HCT116 (cell line): Measurements from ENCODE around the gene RFX1.

Experiments used
- EGR1 ChIP-seq: IDR thresholded peaks from 2 replicates; pipeline ENCODE4 v1.6.1; 2012; ENCODE audit warnings: low read depth
- EZH2 ChIP-seq: fragments of 200-600 bp; sonication (generic); IDR thresholded peaks from 2 replicates; pipeline ENCODE4 v1.6.1; 2017; ENCODE audit warnings: antibody characterized with exemption, mixed run types
- EZH2phosphoT487 ChIP-seq: fragments of 200-600 bp; IDR thresholded peaks from 2 replicates; pipeline ENCODE4 v1.6.1; 2018; ENCODE audit warnings: antibody characterized with exemption, borderline replicate concordance
- POLR2A ChIP-seq: IDR thresholded peaks from 2 replicates; pipeline ENCODE4 v1.7.0; 2011; ENCODE audit warnings: borderline replicate concordance; ENCODE audit not compliant: insufficient read depth, insufficient read length; ENCODE audit errors: extremely low read depth
- POLR2AphosphoS5 ChIP-seq: IDR thresholded peaks from 2 replicates; pipeline ENCODE4 v1.6.1; 2011; ENCODE audit warnings: mild to moderate bottlenecking, low read depth, low read length, moderate library complexity
- RAD21 ChIP-seq: IDR thresholded peaks from 2 replicates; pipeline ENCODE4 v1.6.1; 2012; ENCODE audit warnings: low read depth, mild to moderate bottlenecking
- SIN3A ChIP-seq: IDR thresholded peaks from 2 replicates; pipeline ENCODE4 v1.6.1; 2012; ENCODE audit warnings: low read depth
- SRF ChIP-seq: IDR thresholded peaks from 2 replicates; pipeline ENCODE4 v1.6.1; 2012; ENCODE audit warnings: low read depth
- YY1 ChIP-seq: IDR thresholded peaks from 2 replicates; pipeline ENCODE4 v1.6.1; 2011; ENCODE audit warnings: low read length, low read depth, moderate library complexity, mild to moderate bottlenecking; ENCODE audit not compliant: insufficient replicate concordance; ENCODE audit errors: extremely low read depth
- TF ChIP-seq, protein P1 (sequence below): IDR thresholded peaks from 2 replicates; pipeline ENCODE4 v1.6.1; 2012
- TF ChIP-seq, protein P2 (sequence below), 3 experiments: fragments of 200-600 bp in 1 of 3; sonication (generic) in 1 of 3; IDR thresholded peaks in 2 of 3; conservative IDR thresholded peaks in 1 of 3; 2 replicates each; pipeline ENCODE4 v1.5.1; 2012 to 2017; ENCODE audit warnings: low read depth in 2 of 3, low read length in 2 of 3, antibody characterized with exemption in 1 of 3, borderline replicate concordance in 1 of 3, control low read depth in 1 of 3, mild to moderate bottlenecking in 1 of 3, mixed read lengths in 1 of 3, mixed run types in 1 of 3, moderate library complexity in 1 of 3; ENCODE audit not compliant: insufficient read depth in 1 of 3
- TF ChIP-seq, protein P3 (sequence below): IDR thresholded peaks from 2 replicates; pipeline ENCODE4 v1.6.1; 2012

DNA sequence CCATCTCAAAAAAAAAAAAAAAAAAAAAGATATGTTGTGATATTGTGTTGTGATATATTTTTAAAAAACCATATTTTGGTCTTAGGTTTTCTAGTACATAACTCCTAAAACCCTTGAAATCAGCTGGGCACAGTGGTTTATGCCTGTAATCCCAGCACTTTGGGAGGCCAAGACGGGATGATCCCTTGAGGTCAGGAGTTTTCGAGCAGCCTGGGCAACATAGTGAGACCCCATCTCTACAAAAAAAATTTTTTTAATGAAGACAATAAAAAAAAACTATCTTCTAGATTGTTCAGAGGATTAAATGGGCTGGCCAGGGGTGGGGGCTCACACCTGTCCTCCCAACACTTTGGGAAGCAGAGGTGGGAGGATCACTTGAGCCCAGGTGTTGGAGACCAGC, 55.1 kb downstream of the RFX1 start:
- TF ChIP-seq RAD21 (no peak), YY1 (no peak), SRF (no peak), POLR2AphosphoS5 (no peak), EGR1 (no peak), EZH2phosphoT487 (no peak), EZH2 (no peak), SIN3A (no peak), POLR2A (no peak)
- TF ChIP-seq, protein P1, sequence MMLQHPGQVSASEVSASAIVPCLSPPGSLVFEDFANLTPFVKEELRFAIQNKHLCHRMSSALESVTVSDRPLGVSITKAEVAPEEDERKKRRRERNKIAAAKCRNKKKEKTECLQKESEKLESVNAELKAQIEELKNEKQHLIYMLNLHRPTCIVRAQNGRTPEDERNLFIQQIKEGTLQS = no peak
- TF ChIP-seq, protein P2, sequence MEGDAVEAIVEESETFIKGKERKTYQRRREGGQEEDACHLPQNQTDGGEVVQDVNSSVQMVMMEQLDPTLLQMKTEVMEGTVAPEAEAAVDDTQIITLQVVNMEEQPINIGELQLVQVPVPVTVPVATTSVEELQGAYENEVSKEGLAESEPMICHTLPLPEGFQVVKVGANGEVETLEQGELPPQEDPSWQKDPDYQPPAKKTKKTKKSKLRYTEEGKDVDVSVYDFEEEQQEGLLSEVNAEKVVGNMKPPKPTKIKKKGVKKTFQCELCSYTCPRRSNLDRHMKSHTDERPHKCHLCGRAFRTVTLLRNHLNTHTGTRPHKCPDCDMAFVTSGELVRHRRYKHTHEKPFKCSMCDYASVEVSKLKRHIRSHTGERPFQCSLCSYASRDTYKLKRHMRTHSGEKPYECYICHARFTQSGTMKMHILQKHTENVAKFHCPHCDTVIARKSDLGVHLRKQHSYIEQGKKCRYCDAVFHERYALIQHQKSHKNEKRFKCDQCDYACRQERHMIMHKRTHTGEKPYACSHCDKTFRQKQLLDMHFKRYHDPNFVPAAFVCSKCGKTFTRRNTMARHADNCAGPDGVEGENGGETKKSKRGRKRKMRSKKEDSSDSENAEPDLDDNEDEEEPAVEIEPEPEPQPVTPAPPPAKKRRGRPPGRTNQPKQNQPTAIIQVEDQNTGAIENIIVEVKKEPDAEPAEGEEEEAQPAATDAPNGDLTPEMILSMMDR (IDR thresholded peaks at IDR 0.05 in 2 of 3, conservative IDR thresholded peaks at IDR 0.05 in 1 of 3; ENCODE audit: borderline replicate concordance in 1 of 3, insufficient read depth in 1 of 3, low read depth in 2 of 3, low read length in 2 of 3) = no peak
- TF ChIP-seq, protein P3, sequence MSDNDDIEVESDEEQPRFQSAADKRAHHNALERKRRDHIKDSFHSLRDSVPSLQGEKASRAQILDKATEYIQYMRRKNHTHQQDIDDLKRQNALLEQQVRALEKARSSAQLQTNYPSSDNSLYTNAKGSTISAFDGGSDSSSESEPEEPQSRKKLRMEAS = no peak
